ENCODE data around the gene MYO9B.

MYO9B gene

DNA sequence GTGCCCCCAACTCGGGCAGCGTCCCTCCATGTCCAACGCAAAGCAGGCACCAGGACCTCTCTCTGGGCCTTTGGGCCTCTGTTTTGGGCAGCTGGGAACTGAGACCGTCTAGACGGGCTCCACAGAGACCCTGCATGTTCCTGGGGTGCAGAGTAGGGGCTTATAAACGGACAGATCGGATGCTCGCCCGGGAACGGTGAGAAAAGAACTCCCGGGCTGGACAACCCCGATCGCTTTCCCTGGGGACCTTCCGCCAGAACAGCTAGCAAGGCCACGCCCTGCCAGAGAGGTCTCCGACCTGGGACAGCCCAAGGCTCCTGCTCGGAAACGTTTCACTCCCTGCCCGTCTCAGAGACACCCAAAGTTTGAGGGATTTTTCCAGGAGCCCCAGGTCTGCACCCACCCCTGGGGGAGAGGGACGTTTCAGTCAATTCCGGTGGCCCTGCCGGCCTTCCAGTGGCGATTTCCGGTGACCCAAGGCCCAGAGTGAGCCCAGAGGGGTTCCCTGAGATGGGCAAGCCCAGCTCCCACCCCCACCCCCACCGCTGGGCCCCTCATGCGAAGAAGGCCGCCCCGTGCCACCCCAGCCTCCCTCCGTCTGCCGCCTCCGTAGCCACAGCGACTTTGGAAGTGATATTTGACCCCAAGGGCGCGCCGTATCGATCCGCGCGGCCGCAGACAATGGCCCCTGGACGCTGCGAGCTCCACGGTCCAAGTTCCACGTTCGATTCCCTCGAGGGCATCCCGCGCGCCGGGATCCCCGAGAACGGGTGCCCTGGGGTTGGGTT is 168.4 kb downstream of the MYO9B start:
- no peak for DNase-seq

DNA sequence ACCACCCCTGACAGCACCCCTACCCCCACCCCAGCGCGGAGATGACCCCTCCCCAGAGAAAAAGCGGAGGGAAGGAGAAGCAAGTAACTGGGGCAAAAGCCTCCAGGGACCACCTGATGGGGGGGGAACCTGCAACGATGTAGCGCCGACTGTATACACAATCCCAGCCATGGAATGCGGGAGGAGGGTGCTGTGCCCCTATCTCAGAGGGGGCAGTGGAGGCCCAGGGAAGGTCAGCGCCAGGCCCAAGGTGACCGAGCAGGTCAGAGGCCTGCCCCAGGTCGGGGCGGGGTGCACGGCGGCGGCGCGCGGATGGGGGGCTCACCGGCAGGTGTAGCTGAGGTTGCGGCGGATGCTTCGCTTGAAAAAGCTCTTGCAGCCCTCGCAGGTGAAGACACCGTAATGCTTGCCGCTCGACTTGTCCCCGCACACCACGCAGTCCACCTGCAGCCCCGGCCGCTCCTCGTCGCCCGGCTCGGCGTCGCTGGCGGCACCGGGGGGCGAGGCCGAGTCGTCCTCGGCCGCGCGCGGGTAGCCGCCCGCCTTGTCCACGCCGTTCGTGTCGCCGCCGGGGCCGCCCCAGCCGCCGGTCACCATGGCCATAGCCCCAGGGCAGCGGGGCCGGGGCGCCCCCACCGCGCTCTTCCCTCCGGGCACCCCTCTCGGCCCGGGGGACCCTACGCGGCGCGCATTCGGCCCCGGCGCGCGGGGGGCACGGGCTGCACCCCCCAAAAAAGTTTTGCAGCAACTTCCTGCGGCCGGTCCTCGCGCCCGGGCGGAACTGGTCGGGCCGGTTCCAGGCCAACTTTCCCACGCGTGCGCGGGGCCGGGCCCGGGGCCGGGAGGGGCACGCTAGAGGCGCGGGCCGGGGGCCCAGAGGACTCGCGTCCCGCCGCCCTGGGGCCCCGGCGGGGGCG is 169.3 kb downstream of the MYO9B start:
- no peak for DNase-seq

DNA sequence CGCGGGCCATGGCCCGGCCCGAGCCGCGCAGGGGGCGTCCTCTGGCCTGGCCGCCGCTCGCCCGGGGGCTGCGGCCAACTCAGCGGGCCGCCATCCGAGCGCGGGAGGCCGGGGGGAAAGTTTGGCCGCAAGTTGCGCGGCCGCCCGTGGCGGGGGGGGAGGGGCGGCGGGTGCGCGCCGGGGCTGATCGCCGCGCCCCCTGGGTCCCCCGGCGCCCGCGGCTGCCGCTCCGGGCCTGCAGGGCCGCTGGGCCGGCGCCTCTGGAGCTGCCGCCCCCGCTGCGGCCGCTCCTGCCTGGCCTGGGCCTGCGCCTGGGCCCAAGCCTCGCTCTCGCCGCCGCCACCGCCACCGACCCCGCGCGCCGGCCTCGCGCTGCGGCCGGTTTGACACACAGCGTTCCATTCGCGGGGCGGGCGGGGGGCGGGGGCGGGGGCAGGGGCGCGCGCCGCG is 170.0 kb downstream of the MYO9B start, which contains the start of gene NR2F6:
TSS of gene NR2F6 (minus strand) at position 385 of the 450 bp plus-strand sequence. CDS start 699 bp downstream, outside the sequence.
- no peak for DNase-seq

DNA sequence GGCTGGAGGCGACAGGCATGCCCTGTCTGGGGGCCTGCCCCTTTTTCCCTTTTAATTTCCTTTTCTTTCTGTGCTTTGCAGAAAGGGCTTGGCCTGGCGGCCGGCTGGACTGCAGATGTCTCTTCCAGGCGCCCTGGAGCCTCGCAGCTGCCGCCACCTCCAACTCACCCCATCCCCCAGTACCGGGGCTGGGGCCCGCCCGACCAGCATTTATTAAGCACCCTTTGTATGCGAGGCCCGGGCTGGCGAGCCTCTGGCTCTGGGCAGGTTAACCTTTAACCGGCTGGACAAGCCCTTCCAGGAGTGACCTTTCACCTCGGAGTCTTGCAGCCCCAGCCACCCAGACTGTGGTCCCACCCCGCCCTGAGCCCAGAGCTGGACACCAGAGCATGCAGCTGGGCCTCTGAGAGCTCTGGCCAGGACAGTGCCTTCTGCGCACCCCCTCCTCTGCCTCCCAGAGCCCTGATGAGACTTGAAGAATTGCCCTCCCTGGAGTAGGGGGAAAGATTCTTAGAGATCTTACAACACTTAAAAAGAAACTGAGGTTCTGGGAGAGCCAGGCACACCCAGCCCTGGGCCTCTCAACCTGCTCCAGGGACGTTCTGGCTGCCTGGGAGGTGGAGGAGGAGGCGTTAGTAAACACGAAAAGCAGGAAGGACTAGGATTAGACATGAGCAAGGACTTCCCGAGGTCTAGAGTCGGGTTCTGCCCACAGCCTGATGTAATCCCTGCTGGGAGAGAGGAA is 171.3 kb downstream of the MYO9B start:
- DNase-seq: no peak

DNA sequence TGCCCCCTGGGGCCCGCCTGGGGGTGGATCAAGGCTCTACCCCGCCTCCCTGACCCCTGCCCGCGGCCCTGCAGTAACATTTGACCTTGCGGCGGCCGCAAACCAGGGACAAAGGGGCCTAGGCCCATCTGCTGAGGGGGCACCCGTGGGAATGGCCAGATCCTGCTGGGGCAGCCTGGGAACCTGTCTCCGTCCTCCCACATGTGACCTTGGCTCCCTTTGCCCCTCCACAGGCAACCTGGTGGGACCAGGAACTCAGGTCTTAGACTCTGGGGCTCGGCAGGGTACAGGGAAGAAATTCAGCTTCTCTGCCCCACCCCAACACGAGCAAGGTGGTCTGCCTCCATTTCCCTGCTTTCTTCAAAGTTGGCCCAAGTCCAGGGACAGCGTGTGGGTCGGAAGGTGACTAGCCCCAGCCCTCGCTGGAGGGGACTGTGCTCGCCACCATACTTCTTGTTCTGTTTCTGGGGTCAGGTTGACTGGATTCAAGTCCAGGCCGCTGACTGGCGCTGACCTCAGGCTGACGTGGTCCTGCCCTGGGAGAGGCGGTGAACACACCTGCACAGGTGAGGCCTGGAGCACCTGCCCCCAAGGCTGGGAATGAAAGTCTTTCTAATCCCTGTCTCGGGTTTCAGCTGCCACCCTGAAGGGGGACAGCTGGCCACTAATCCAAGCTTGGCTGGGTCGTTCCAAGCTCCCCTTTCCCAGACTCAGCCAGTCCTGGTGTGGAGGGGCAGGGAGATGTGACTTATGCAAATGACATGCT is 172.6 kb downstream of the MYO9B start:
- no peak for DNase-seq

DNA sequence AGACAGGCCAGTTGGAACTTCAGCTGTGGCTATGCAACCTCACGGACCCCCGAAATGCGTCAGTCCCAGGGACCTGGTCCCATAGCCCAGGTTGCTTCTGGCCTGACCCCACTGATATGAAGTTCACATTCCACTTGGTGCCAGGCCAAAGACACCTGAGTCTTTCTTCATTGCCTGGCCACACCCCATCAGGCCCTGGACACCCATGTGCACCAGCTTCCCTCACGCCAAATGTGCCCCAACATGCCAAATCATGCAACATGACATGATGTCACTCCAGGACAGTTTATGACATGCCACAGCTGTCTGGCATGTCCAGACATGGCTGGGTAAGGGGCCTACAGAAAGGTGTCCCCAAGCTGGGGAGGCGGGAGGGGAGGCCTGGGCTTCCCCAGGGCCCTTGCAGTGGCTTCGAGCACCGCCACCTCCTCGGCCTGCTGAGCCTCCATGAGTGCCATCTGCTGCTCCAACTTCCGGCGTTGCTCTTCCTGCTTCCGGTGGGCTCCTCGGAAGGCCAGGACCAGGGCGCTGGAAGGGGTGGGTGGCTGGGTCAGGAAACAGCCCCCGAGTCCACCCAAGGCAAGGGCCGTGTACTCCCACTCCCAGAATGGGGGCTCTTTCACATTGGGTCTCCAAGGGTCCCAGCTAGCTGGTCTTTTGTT is 174.4 kb downstream of the MYO9B start:
- no peak for DNase-seq

DNA sequence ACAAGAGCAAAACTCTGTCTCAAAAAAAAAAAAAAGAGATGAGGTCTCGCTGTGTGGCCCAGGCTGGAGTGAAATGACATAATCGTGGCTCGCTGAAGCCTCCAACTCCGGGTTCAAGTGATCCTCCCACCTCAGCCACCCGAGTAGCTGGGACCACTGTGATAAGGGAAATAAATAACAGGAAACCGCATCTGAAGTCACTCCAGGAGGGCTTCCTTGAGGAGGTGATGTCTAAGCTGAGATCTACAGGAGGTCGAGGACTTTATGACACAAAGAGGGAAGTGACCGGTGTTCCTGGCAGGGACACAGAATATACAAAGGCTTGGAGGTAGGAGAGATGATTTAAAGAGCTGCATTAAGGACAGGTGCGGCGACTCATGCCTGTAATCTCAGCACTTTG is 179.1 kb downstream of the MYO9B start:
- DNase-seq: no peak

DNA sequence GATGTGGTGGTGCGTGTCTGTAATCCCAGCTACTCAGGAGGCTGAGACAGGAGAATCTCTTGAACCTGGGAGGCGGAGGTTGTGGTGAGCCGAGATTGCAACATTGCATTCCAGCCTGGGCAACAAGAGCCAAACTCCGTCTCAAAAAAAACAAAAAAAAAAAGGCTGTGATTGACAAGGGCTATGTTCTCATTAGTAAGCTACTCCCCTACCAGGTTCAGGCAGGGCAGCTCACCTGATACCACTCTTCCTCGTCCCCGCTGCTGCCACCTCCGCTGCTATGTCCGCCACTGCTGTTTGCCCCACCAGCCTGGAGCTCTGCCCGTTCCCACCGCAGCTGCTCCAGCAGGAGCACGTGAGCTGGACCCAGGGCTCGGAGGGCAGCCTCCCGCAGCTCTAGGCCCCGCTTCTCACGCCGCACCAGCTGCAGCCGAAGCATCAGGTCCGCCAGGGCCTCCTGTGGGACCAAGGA is 179.6 kb downstream of the MYO9B start:
- DNase-seq: no peak

DNA sequence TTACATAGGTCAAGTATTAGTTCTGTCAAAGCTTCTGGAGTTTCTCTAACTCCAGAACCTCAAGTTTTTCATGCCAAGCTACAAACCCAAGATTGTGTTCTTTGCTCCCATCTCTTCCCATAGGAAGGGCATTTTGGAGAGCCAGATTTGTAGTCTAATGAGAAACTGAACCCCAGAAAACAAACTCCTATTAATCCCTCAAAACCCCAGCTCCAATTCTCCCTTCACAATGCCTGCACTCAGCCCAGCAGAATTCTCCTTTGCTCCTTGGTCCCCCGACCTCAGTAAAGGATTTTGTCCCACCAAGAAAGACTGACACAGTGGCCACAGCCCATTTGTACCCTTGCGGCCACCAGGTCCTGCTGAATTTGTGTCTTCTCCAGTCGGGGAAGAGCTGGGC is 180.6 kb downstream of the MYO9B start:
- DNase-seq: no peak

DNA sequence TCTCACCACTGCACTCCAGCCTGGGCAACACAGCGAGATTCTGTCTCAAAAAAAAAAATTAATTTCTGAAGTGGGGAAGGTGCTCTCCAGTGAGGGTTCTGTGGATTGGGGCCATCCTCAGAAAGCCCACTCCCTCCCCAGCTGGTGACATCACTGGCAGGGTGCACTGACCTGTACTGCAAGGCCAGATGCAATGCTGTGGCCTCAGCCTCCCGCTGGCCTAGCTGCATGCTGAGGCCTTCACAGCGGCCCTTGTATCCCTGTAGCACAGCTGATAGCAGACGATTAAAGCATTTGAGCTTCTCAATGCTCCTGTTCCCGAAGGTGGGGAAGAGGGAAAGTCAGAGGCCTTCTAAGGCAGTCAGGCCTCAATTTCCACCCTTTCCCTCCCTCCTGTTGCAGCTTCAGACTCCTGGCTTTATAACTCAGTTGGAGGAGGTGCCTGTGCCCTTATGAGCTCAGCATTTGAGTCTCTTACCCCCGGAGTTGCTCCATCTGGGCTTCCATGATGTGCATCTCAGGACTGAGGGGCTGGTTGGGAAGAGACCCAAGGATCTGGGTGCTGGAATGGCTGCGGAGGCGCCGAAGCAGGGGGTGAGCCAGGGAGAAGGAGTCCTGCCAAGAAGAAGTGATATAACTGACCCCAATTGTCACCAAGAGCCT is 183.7 kb downstream of the MYO9B start:
- no peak for DNase-seq

DNA sequence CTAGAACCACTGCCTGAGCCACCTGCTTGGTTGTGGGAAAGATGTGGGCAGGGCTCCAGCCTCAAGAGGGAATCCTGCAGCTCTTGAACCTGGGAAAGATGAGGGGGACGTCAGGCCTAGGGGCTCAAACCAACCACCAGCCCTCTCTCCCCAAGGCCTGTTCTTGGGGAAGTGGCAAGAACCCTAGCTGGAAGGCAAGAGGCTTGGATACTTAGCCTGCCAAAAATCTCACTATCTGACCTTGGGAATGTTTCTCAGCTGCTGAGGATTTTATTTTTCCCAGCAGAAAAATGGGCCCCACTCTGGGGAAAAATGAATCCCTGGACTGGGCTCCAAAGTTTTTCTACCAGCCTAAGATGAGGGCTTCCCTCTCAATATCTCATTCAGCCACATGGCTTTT is 184.4 kb downstream of the MYO9B start:
- no peak for DNase-seq

DNA sequence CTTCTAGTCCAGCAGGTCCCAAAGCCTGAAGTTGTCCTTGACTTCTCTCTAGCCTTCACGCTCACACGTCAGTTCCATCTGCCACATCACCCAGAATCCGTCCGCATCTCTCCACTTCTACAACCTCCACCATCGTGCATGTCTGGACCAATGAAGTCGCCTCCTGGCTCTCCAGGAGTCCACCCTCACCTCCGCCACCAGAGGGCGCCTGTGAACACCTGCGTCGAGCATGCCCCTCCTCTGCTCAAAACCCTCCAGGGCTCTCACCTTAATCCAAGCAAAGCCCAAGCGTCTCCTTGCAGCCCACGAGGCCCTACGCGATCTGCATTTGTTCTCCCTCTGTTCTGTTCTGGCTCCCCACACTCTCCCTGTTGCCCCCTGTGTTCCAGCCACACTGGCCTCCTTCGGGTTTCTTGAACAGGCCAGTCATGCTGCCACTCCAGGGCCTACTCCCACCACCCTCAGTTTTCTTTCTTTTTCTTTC is 185.3 kb downstream of the MYO9B start:
- DNase-seq: peak; percentile 91

DNA sequence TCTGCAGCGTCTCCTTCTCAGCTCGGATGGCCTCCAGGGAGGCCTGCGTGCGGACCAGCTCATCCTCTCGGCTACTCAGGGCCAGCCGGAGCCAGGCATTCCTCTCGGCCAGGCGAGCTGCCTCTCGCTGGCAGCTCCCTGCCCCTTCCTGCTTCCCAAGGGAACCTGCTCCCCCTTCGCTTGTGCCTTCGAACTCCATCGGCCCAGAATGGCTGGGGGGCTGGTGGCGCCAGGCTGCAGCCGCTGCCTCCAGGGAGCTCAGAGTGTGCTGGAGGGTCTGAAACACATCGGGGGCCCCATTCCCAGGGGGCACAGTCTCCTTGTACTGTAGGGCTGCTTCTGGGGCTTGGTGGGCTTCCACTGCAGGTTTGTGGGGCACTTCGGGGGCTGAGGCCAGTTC is 187.0 kb downstream of the MYO9B start:
- DNase-seq: no peak

All from CD4-positive, alpha-beta T cell treated with Interleukin-12 subunit alpha and Interleukin-12 subunit beta, for 1 hour (primary cell).